Activated naive CD8-positive, alpha-beta T cell treated with anti-CD3 and anti-CD28 coated beads for 36 hours (primary cell): ENCODE measurements around the gene PRDM15. TPM values are rescaled to one million over a fixed set of nuclear protein-coding genes. Genes with fewer than 3 reads are reported as not detected.

Experiments used
- DNase-seq: peaks from one replicate; pipeline ENCODE4 v3.0.0; 2021
- H3K27ac Mint-ChIP-seq: one replicate; pipeline ENCODE4 v1.8.0; 2022; ENCODE audit warnings: mild to moderate bottlenecking, moderate library complexity, mixed read lengths
- H3K27me3 Mint-ChIP-seq: one replicate; pipeline ENCODE4 v1.8.0; 2022; ENCODE audit warnings: mild to moderate bottlenecking, mixed read lengths
- H3K36me3 Mint-ChIP-seq: one replicate; pipeline ENCODE4 v1.8.0; 2021; ENCODE audit warnings: mild to moderate bottlenecking, mixed read lengths
- H3K4me1 Mint-ChIP-seq: one replicate; pipeline ENCODE4 v1.8.0; 2021; ENCODE audit warnings: mixed read lengths
- H3K4me3 Mint-ChIP-seq: one replicate; pipeline ENCODE4 v1.8.0; 2022; ENCODE audit warnings: mild to moderate bottlenecking, moderate library complexity, mixed read lengths
- H3K9me3 Mint-ChIP-seq: one replicate; pipeline ENCODE4 v1.8.0; 2022; ENCODE audit warnings: mixed read lengths
- total RNA-seq, 2 experiments: library from RNA; stranded (reverse); gene quantifications; one replicate each; pipeline ENCODE4 v1.2.3, GENCODE V29; 2021

Gene PRDM15
- total RNA-seq, 2 experiments from 2014 or later: 9.3 to 10.1 TPM

- Mint-ChIP-seq H3K27ac (no peak overlapping the region), H3K9me3 (no peaks in the 10 kb centered on the region), H3K4me3 (no peak overlapping the region)
Observed at GRCh38 chr21:41918561-41919358, 39.6 kb upstream of the PRDM15 start.

GRCh38 chr21:41917531-41917930, 38.4 kb upstream of the PRDM15 start:
- Mint-ChIP-seq H3K4me3 (no peak overlapping the region), H3K4me1 (peaks cover 8% of the 10 kb centered on the region), H3K9me3 (no peaks in the 10 kb centered on the region), H3K27me3 (no peaks in the 10 kb centered on the region), H3K27ac (no peak overlapping the region), H3K36me3 (peaks cover 1% of the 10 kb centered on the region)
- DNase-seq: no peak

More at GRCh38 chr21:41918561-41919358, 39.6 kb upstream of the PRDM15 start:
- Mint-ChIP-seq H3K4me1 (peaks cover 18% of the 10 kb centered on the region), H3K36me3 (peaks cover 3% of the 10 kb centered on the region), H3K27me3 (no peaks in the 10 kb centered on the region)
- no peak for DNase-seq

GRCh38 chr21:41916888-41917433, 37.8 kb upstream of the PRDM15 start:
- DNase-seq: no peak
- Mint-ChIP-seq H3K9me3 (no peaks in the 10 kb centered on the region), H3K36me3 (peaks cover 1% of the 10 kb centered on the region), H3K4me3 (no peak overlapping the region), H3K27ac (no peak overlapping the region), H3K4me1 (peaks cover 5% of the 10 kb centered on the region), H3K27me3 (no peaks in the 10 kb centered on the region)

- Mint-ChIP-seq H3K4me1 (no peaks in the 10 kb centered on the region), H3K4me3 (no peak overlapping the region), H3K36me3 (no peaks in the 10 kb centered on the region), H3K27ac (no peak overlapping the region), H3K27me3 (no peaks in the 10 kb centered on the region), H3K9me3 (no peaks in the 10 kb centered on the region)
- no peak for DNase-seq
Observed at GRCh38 chr21:41914965-41915364, 35.8 kb upstream of the PRDM15 start.

GRCh38 chr21:41914358-41914757, 35.2 kb upstream of the PRDM15 start:
- H3K4me3 Mint-ChIP-seq: no peak overlapping the region
- no peak for DNase-seq
- no peaks in the 10 kb centered on the region for H3K36me3 Mint-ChIP-seq
- no peaks in the 10 kb centered on the region for H3K27me3 Mint-ChIP-seq
- H3K9me3 Mint-ChIP-seq: no peaks in the 10 kb centered on the region
- no peaks in the 10 kb centered on the region for H3K4me1 Mint-ChIP-seq
- no peak overlapping the region for H3K27ac Mint-ChIP-seq

GRCh38 chr21:41913230-41913629, 34.1 kb upstream of the PRDM15 start:
- H3K36me3 Mint-ChIP-seq: no peaks in the 10 kb centered on the region
- H3K4me3 Mint-ChIP-seq: no peak overlapping the region
- H3K27me3 Mint-ChIP-seq: no peaks in the 10 kb centered on the region
- H3K4me1 Mint-ChIP-seq: no peaks in the 10 kb centered on the region
- no peaks in the 10 kb centered on the region for H3K9me3 Mint-ChIP-seq
- no peak overlapping the region for H3K27ac Mint-ChIP-seq
- DNase-seq: no peak

- DNase-seq: no peak
- H3K4me3 Mint-ChIP-seq: no peak overlapping the region
- no peak overlapping the region for H3K27ac Mint-ChIP-seq
- H3K36me3 Mint-ChIP-seq: peaks cover 6% of the 10 kb centered on the region
- no peaks in the 10 kb centered on the region for H3K27me3 Mint-ChIP-seq
- H3K9me3 Mint-ChIP-seq: no peaks in the 10 kb centered on the region
- no peaks in the 10 kb centered on the region for H3K4me1 Mint-ChIP-seq
Observed at GRCh38 chr21:41908829-41909228, 29.7 kb upstream of the PRDM15 start.

- no peak overlapping the region for H3K27ac Mint-ChIP-seq
- DNase-seq: no peak
- H3K4me3 Mint-ChIP-seq: no peak overlapping the region
- peaks cover 6% of the 10 kb centered on the region for H3K36me3 Mint-ChIP-seq
- H3K9me3 Mint-ChIP-seq: no peaks in the 10 kb centered on the region
- no peaks in the 10 kb centered on the region for H3K4me1 Mint-ChIP-seq
- no peaks in the 10 kb centered on the region for H3K27me3 Mint-ChIP-seq
Observed at GRCh38 chr21:41907496-41908258, 28.5 kb upstream of the PRDM15 start.

GRCh38 chr21:41906770-41907169, 27.6 kb upstream of the PRDM15 start:
- Mint-ChIP-seq H3K9me3 (no peaks in the 10 kb centered on the region), H3K27me3 (no peaks in the 10 kb centered on the region), H3K4me3 (no peak overlapping the region), H3K27ac (no peak overlapping the region), H3K36me3 (peaks cover 6% of the 10 kb centered on the region), H3K4me1 (no peaks in the 10 kb centered on the region)
- DNase-seq: no peak

- no peak for DNase-seq
- Mint-ChIP-seq H3K27me3 (no peaks in the 10 kb centered on the region), H3K9me3 (no peaks in the 10 kb centered on the region), H3K4me3 (no peak overlapping the region), H3K27ac (no peak overlapping the region), H3K4me1 (peaks cover 26% of the 10 kb centered on the region), H3K36me3 (peaks cover 18% of the 10 kb centered on the region)
Observed at GRCh38 chr21:41903559-41904351, 24.6 kb upstream of the PRDM15 start.

- H3K9me3 Mint-ChIP-seq: no peaks in the 10 kb centered on the region
- DNase-seq: no peak
- H3K4me1 Mint-ChIP-seq: peaks cover 29% of the 10 kb centered on the region
Observed at GRCh38 chr21:41902946-41903345, 23.8 kb upstream of the PRDM15 start.

GRCh38 chr21:41901782-41902181, 22.6 kb upstream of the PRDM15 start:
- Mint-ChIP-seq H3K27ac (peak overlapping the region; percentile 89), H3K4me3 (no peak overlapping the region), H3K27me3 (no peaks in the 10 kb centered on the region), H3K36me3 (peaks cover 20% of the 10 kb centered on the region), H3K9me3 (no peaks in the 10 kb centered on the region), H3K4me1 (peaks cover 34% of the 10 kb centered on the region)
- DNase-seq: no peak

More at GRCh38 chr21:41902946-41903345, 23.8 kb upstream of the PRDM15 start:
- Mint-ChIP-seq H3K36me3 (peaks cover 20% of the 10 kb centered on the region), H3K27ac (no peak overlapping the region), H3K4me3 (no peak overlapping the region), H3K27me3 (no peaks in the 10 kb centered on the region)

- Mint-ChIP-seq H3K27me3 (no peaks in the 10 kb centered on the region), H3K27ac (peak overlapping the region; percentile 89)
- peak; percentile 49 for DNase-seq
Observed at GRCh38 chr21:41901099-41901498, 22.0 kb upstream of the PRDM15 start.

GRCh38 chr21:41900401-41900800, 21.3 kb upstream of the PRDM15 start:
- DNase-seq: no peak
- Mint-ChIP-seq H3K27me3 (no peaks in the 10 kb centered on the region), H3K36me3 (peaks cover 18% of the 10 kb centered on the region), H3K9me3 (no peaks in the 10 kb centered on the region), H3K4me3 (peak overlapping the region; percentile 29), H3K4me1 (peaks cover 45% of the 10 kb centered on the region), H3K27ac (peak overlapping the region; percentile 89)

More at GRCh38 chr21:41901099-41901498, 22.0 kb upstream of the PRDM15 start:
- Mint-ChIP-seq H3K4me3 (no peak overlapping the region), H3K36me3 (peaks cover 16% of the 10 kb centered on the region), H3K4me1 (peaks cover 39% of the 10 kb centered on the region), H3K9me3 (no peaks in the 10 kb centered on the region)
